ENCODE data around the gene ADGRA1. TPM values are rescaled to one million over a fixed set of nuclear protein-coding genes. Genes with fewer than 3 reads are reported as not detected.
"Not testable (repeated sequence)": the region's sequence is repeated elsewhere in the genome, so short reads cannot be mapped to it uniquely, and the experiment has no call there.

ADGRA1 gene
- total RNA-seq, 1 donor from 2014 or later, result not detected

DNA sequence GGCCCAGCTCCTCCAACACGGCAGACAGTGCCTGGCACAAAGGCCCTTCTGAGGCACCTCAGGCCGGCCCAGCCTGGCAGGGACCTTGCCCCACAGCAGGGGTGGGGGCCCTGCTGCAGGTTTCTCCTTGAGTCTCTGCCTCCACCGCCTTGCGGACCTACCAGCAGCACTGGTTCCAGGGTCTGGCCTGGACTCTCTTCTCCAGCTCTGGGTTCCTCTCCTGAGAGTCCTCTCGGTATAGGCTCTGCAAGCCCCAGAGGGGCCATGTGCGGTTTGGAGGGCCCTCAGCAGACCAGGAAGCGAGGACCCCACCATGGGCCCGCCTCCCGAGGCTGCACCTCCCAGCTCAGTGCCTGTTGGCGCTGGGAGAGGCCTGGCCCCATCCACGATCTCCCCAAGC is 38.1 kb upstream of the ADGRA1 start:
- intact Hi-C loops (cut with DNase I), result no loop called here
- ATAC-seq (no peak), DNase-seq (no peak)
- TF ChIP-seq, protein P1, sequence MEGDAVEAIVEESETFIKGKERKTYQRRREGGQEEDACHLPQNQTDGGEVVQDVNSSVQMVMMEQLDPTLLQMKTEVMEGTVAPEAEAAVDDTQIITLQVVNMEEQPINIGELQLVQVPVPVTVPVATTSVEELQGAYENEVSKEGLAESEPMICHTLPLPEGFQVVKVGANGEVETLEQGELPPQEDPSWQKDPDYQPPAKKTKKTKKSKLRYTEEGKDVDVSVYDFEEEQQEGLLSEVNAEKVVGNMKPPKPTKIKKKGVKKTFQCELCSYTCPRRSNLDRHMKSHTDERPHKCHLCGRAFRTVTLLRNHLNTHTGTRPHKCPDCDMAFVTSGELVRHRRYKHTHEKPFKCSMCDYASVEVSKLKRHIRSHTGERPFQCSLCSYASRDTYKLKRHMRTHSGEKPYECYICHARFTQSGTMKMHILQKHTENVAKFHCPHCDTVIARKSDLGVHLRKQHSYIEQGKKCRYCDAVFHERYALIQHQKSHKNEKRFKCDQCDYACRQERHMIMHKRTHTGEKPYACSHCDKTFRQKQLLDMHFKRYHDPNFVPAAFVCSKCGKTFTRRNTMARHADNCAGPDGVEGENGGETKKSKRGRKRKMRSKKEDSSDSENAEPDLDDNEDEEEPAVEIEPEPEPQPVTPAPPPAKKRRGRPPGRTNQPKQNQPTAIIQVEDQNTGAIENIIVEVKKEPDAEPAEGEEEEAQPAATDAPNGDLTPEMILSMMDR (IDR thresholded peaks at IDR 0.05), result no peak
- Histone ChIP-seq H3K4me3 (no peak overlapping the region), H3K27me3 (peaks cover 32% of the 10 kb centered on the region), H3K9me3 (no peaks in the 10 kb centered on the region), H3K36me3 (no peaks in the 10 kb centered on the region), H3K27ac (no peak overlapping the region), H3K4me1 (no peaks in the 10 kb centered on the region)

GRCh38 chr10:133050371-133050770 is 37.4 kb upstream of the ADGRA1 start:
- no peaks in the 10 kb centered on the region for H3K4me1 ChIP-seq
- H3K9me3 ChIP-seq, result no peaks in the 10 kb centered on the region
- TF ChIP-seq, protein P1 (IDR thresholded peaks at IDR 0.05), result no peak
- no peak overlapping the region for H3K4me3 ChIP-seq
- ATAC-seq (no peak), DNase-seq (no peak)
- no peak overlapping the region for H3K27ac ChIP-seq
- intact Hi-C loops (cut with DNase I), result no loop called here
- peaks cover 32% of the 10 kb centered on the region for H3K27me3 ChIP-seq
- no peaks in the 10 kb centered on the region for H3K36me3 ChIP-seq

GRCh38 chr10:133052076-133052475 is 35.6 kb upstream of the ADGRA1 start:
- DNase-seq (no peak), ATAC-seq (no peak)
- H3K27me3 ChIP-seq, result peaks cover 28% of the 10 kb centered on the region
- no peaks in the 10 kb centered on the region for H3K4me1 ChIP-seq
- no peak overlapping the region for H3K27ac ChIP-seq
- intact Hi-C loops (cut with DNase I), result no loop called here
- H3K4me3 ChIP-seq, result no peak overlapping the region
- H3K9me3 ChIP-seq, result no peaks in the 10 kb centered on the region
- H3K36me3 ChIP-seq, result no peaks in the 10 kb centered on the region
- TF ChIP-seq, protein P1 (IDR thresholded peaks at IDR 0.05), result no peak

GRCh38 chr10:133053527-133054133 is 34.1 kb upstream of the ADGRA1 start:
- H3K27ac ChIP-seq; ATAC-seq; H3K36me3 ChIP-seq; H3K4me3 ChIP-seq; H3K9me3 ChIP-seq; DNase-seq; H3K4me1 ChIP-seq; intact Hi-C loops (cut with DNase I): not testable (repeated sequence)
- H3K27me3 ChIP-seq, result peaks cover 14% of the 10 kb centered on the region

DNA sequence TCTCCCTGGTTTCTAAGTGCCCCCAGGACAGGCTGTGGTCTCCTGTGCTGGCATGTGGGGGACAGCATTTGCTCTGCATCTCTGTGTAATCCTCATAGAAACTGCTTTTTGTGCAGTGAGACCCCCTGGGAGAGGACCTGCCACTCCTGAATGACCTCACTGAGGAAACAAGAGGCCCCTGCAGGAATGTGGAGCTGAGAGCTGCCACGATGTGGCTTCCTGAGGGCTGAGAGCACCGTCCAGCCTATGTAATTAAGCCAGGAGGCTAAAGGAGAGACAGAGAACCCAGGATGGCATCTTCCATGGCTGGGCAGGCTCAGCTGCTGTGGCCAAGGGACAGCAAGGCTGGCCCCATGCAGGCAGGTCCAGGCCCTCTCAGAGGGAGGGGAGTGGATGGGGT is 32.3 kb upstream of the ADGRA1 start:
- no peak overlapping the region for H3K27ac ChIP-seq
- TF ChIP-seq, protein P1 (IDR thresholded peaks at IDR 0.05), result no peak
- no peaks in the 10 kb centered on the region for H3K9me3 ChIP-seq
- peaks cover 1% of the 10 kb centered on the region for H3K27me3 ChIP-seq
- ATAC-seq, result no peak
- H3K36me3 ChIP-seq, result no peaks in the 10 kb centered on the region
- intact Hi-C loops (cut with DNase I), result no loop called here
- H3K4me3 ChIP-seq, result no peak overlapping the region
- no peak for DNase-seq
- H3K4me1 ChIP-seq, result no peaks in the 10 kb centered on the region

- Histone ChIP-seq H3K36me3 (no peaks in the 10 kb centered on the region), H3K27ac (no peak overlapping the region), H3K4me3 (no peak overlapping the region), H3K9me3 (no peaks in the 10 kb centered on the region), H3K27me3 (no peaks in the 10 kb centered on the region), H3K4me1 (no peaks in the 10 kb centered on the region)
- DNase-seq (no peak), ATAC-seq (no peak)
- TF ChIP-seq, protein P1 (IDR thresholded peaks at IDR 0.05), result no peak
- intact Hi-C loops (cut with DNase I), result no loop called here
These were observed 31.7 kb upstream of the ADGRA1 start for GRCh38 chr10:133056001-133056400.

All from upper lobe of right lung (tissue), 1 donor.